ENCODE data around the gene RNF183. TPM values are rescaled to one million over a fixed set of nuclear protein-coding genes. Genes with fewer than 3 reads are reported as not detected.

The RNF183 gene
- total RNA-seq, 1 experiment from 2014 or later: not detected

- 0 out of 2 replicates have a peak, but pooled peaks cover 3% of the 10 kb centered on the region for H3K4me1 ChIP-seq (ENCODE audit: control insufficient read depth, insufficient read depth, low read length)
- H3K27ac ChIP-seq (ENCODE audit: low read length): no peak overlapping the region
- peaks cover 14% of the 10 kb centered on the region for H3K27me3 ChIP-seq (ENCODE audit: control insufficient read depth, insufficient read depth, low read length)
- no peak for ATAC-seq
- no peak overlapping the region for H3K4me3 ChIP-seq (ENCODE audit: low read depth in 2 of 2, low read length in 2 of 2)
- DNase-seq (ENCODE audit: low read depth, low spot score): no peak
- in situ Hi-C loops (cut with HindIII; ENCODE audit: low pct_unique_long_range_greater_than_20kb, low sequenced_read_pairs) (no loop called here), intact Hi-C loops (cut with micrococcal nuclease; ENCODE audit: unreplicated experiment) (no loop called here)
- no TSS peak for BruUV-seq (replicated peaks)
- no peaks in the 10 kb centered on the region for H3K9me3 ChIP-seq (ENCODE audit: control insufficient read depth, insufficient read depth, low read depth, low read length)
- POLR2A ChIA-PET: interaction anchor here (0.7 kb wide), 1 partner anchor 13 kb away, joined by 3 read pairs; no protein-coding TSS in a partner anchor
- CTCF ChIA-PET: no interaction called here
- no peaks in the 10 kb centered on the region for H3K36me3 ChIP-seq (ENCODE audit: control insufficient read depth, insufficient read depth, low read length)
- TF ChIP-seq REST (IDR thresholded peaks at IDR 0.05; ENCODE audit: insufficient read depth in 1 of 2, low read depth in 2 of 2, low read length in 1 of 2) (no peak), TCF7L2 (IDR thresholded peaks at IDR 0.05; ENCODE audit: low read depth, low read length) (no peak), POLR2AphosphoS5 (IDR thresholded peaks at IDR 0.05; ENCODE audit: low read depth, low read length) (no peak), CTCF (IDR thresholded peaks at IDR 0.05) (no peak), SIN3A (IDR thresholded peaks at IDR 0.05; ENCODE audit: borderline replicate concordance, insufficient read depth, low read depth, low read length) (no peak)
Measured at GRCh38 chr9:113350937-113351336, 47.8 kb upstream of the RNF183 start.

- DNase-seq (ENCODE audit: low read depth, low spot score) (no peak), ATAC-seq (no peak)
- intact Hi-C loops (cut with micrococcal nuclease; ENCODE audit: unreplicated experiment): no loop called here
- H3K9me3 ChIP-seq (ENCODE audit: control insufficient read depth, insufficient read depth, low read depth, low read length): no peaks in the 10 kb centered on the region
- CTCF ChIA-PET: interaction anchor here (0.7 kb wide), 1 partner anchor 17 kb away, joined by 3 read pairs; no protein-coding TSS in a partner anchor
- H3K27me3 ChIP-seq (ENCODE audit: control insufficient read depth, insufficient read depth, low read length): peaks cover 14% of the 10 kb centered on the region
- in situ Hi-C loops (cut with HindIII; ENCODE audit: low pct_unique_long_range_greater_than_20kb, low sequenced_read_pairs): no loop called here
- BruUV-seq (replicated peaks): no TSS peak
- H3K36me3 ChIP-seq (ENCODE audit: control insufficient read depth, insufficient read depth, low read length): no peaks in the 10 kb centered on the region
- 0 out of 2 replicates have a peak, but pooled peaks cover 3% of the 10 kb centered on the region for H3K4me1 ChIP-seq (ENCODE audit: control insufficient read depth, insufficient read depth, low read length)
- peak overlapping the region; percentile 43 to 51 for H3K4me3 ChIP-seq (ENCODE audit: low read depth in 2 of 2, low read length in 2 of 2)
- TF ChIP-seq SIN3A (IDR thresholded peaks at IDR 0.05; ENCODE audit: borderline replicate concordance, insufficient read depth, low read depth, low read length) (no peak), REST (IDR thresholded peaks at IDR 0.05; ENCODE audit: insufficient read depth in 1 of 2, low read depth in 2 of 2, low read length in 1 of 2) (no peak), TCF7L2 (IDR thresholded peaks at IDR 0.05; ENCODE audit: low read depth, low read length) (no peak), POLR2AphosphoS5 (IDR thresholded peaks at IDR 0.05; ENCODE audit: low read depth, low read length) (no peak)
- POLR2A ChIA-PET: no interaction called here
- H3K27ac ChIP-seq (ENCODE audit: low read length): no peak overlapping the region
Measured at GRCh38 chr9:113350107-113350661, 47.0 kb upstream of the RNF183 start.
